ENCODE data around the gene TMIGD1.
A peak's percentile ranks its signal among the peaks of the same experiment; 100 is the strongest.

Gene TMIGD1, protein sequence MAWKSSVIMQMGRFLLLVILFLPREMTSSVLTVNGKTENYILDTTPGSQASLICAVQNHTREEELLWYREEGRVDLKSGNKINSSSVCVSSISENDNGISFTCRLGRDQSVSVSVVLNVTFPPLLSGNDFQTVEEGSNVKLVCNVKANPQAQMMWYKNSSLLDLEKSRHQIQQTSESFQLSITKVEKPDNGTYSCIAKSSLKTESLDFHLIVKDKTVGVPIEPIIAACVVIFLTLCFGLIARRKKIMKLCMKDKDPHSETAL

DNA sequence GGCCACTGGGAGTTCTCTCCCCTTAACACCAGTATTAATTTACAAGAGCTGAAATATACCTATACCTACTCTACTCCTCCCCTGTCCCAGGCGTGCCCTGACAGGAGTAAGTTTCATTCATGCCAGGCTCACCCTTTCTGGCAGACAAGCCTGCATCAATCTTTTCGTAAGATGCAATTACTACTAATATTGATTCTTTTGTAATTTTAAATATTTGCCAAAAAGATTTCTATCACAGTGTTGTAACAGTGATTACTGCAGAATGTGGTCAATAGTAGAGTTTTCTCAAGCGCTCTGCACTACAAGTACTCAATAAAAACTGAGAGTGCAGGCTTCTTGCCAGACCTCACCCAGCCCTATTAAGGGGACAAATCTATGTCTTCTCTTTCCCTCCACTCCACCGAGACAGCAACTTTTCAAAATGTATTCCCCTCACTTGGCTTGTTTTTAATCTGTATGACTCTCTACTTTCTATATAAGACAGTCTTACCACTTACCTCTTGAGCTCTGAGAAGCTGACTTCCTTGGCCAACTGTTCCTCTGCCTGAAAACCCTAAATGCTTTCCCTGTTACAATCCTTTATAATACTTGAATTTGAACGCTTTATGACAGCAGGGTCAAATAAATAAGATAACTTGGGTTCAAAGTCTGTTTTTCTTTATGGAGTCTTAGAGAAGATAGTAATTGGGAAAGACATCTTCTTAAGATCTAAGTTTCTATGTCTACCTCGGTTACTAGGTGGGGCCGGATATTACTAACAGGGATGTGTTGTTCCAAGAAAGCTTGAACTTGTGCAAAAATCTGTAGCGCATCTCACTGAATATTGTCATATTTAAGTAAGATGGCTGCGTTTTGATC is at the start of gene TMIGD1:
Gene TMIGD1 (minus strand): TSS at position 555 of the 858 bp plus-strand sequence. CDS start 1,924 bp downstream, outside the sequence.
- DNase-seq (ENCODE audit: low spot score), result no peak

- DNase-seq (ENCODE audit: low spot score), result no peak
Measured at GRCh38 chr17:30382345-30382744, 48.5 kb upstream of the TMIGD1 start.

- DNase-seq (ENCODE audit: low spot score), result no peak
Measured at GRCh38 chr17:30381340-30381659, 47.4 kb upstream of the TMIGD1 start.

GRCh38 chr17:30380643-30381339 is 46.9 kb upstream of the TMIGD1 start:
- DNase-seq (ENCODE audit: low spot score), result no peak

DNA sequence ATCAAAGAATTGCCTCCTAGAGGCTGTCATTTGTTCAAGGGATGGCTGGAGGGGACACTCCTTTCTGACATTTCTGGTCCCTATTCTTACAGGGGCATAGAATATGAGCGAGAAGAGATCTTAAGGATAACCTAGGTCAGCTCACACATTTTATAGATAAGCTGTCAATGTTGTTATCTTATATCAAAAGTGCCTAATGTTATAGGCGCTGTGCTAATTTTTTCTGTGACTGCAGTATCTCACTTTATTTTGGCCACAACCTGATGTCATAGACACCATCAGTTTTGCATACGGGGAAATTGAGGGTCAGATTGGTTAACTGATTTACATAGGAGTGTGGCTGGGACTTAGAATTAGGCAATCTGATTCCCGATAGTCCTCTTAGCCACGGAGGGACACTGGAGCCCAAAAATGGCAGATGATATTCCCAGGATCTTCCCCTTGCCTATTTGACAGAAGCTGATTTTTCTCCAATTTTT is 46.1 kb upstream of the TMIGD1 start:
- DNase-seq (ENCODE audit: low spot score), result no peak

DNA sequence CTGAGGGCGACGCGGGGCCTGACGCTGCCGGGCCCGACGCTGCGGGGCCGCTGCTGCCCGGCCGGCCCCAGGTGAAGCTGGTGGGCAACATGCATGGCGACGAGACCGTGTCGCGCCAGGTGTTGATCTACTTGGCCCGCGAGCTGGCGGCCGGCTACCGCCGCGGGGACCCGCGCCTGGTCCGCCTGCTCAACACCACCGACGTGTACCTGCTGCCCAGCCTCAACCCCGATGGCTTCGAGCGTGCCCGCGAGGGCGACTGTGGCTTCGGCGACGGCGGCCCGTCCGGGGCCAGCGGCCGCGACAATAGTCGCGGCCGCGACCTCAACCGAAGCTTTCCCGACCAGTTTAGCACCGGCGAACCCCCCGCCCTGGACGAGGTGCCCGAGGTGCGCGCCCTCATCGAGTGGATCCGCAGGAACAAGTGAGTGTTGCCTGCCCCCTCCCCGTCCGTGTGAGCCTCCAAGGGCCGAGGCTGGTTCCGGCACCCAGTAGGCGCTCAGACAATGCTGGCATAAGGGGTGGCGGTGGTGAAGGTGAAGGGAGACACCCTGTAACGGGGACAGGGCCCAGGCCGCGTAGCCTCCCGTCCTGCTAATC is 45.5 kb upstream of the TMIGD1 start:
- DNase-seq (ENCODE audit: low spot score), result no peak

DNA sequence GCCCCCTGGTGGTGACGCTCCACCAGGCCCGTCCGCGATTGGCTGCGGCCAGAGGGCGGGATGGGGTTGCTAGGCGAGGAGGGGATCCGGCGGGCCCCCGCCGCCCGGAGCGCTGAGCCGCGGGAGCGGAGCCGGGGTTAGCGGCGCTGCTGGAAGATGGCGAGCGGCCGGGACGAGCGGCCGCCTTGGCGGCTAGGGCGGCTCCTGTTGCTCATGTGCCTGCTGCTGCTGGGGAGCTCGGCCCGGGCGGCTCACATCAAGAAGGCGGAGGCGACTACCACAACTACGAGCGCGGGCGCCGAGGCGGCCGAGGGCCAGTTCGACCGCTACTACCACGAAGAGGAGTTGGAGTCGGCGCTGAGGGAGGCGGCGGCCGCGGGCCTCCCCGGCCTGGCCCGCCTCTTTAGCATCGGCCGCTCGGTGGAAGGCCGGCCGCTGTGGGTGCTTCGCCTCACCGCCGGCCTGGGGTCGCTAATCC is 45.0 kb upstream of the TMIGD1 start, which contains the start of gene CPD:
Gene CPD (plus strand): TSS at position 103 of the 478 bp plus-strand sequence. CDS start 54 bp downstream, at position 157.
- DNase-seq (ENCODE audit: low spot score), result peak; percentile 99

- no peak for DNase-seq (ENCODE audit: low spot score)
Measured at GRCh38 chr17:30378241-30378824, 44.5 kb upstream of the TMIGD1 start.

DNA sequence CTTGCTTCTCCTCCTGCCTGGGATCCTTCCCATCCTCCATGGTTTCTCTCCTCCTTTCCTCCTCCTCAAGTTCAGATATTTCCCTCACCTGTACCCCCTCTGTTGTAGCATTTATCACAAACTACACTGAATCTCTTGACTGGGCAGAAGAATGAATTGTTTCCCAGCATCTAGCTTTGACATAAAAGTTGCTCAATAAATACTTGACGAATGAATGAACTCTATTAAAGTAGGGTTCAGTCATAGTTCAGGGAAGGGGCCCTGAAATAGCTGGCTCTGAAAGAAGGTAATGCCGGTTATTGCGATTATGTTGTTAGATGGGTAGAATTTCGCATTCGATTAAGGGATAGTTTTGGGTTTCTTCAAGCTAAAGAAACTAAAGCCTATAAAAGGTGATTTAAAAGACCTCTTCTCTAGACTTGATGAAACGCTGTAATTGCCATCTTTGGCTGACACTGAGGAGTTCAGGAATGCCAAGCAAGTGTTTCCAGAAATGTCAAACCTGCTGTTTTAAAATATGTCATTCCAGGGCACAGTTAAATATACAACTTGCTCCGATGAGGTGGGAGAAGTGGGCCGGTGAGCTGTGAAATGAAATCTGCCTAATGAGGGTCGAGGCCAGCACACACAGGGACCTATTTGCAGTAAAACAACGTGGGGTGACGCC is 43.9 kb upstream of the TMIGD1 start:
- DNase-seq (ENCODE audit: low spot score), result no peak

GRCh38 chr17:30376621-30377452 is 43.0 kb upstream of the TMIGD1 start:
- DNase-seq (ENCODE audit: low spot score), result peak; percentile 28

GRCh38 chr17:30375661-30376060 is 41.8 kb upstream of the TMIGD1 start:
- DNase-seq (ENCODE audit: low spot score), result no peak

DNA sequence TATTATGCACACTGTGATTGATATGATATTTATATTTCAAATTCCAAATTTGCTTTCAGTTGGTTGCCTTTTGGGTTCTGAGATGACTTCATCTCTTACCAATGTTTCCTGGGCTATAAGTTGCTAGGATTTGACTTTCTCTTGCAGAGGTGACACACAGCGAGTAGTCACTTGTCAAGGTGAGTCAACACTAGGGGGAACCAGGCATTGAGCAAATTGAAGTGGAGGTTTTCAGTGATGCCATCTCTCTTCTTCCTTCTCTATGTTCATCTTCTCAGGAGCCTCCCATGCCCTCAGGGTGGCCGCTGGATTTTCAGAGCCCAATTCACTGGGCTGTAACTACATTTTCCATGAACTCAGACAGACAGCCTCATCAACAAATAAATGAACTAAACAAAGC is 38.9 kb upstream of the TMIGD1 start:
- no peak for DNase-seq (ENCODE audit: low spot score)

- DNase-seq (ENCODE audit: low spot score), result no peak
Measured at GRCh38 chr17:30369995-30370394, 36.1 kb upstream of the TMIGD1 start.

DNA sequence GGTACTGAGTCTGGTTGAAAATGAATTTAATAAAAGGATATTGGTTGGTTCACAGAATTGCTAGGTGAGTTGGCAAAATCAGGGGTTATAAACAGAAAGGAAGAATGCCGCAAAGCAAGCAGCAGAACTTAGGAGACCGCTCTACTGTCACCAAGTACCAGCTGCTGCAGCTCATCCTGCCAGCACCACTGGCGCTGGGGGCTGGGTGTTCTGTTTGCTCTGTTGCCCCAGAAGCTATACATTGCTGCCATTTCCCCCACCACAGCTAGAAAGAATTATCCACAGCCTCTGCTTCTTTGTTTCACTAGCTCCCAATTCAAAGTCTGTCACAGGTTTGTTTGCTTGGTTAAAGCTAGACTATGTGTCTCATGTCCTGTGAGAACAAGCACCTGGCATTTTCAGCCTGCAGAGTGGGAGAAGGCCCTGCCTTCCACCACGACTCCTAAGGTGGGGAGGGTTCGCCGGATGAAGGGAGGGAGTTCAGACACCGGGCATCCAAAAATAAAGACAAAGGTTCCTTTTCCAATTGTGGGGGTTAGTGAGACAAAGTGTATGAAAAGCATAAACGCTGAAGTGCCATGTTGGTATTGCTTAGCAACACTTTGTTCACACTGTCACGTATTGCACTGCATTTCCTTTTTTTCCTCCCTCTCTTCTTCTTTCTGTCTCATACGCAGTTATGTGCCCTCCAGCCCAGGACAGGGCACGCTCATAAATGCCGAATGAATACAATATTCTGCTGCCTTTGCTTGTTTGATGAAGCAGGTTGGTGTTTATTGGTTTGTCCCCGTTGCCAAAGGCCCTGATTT is 35.3 kb upstream of the TMIGD1 start:
- DNase-seq (ENCODE audit: low spot score), result no peak

DNA sequence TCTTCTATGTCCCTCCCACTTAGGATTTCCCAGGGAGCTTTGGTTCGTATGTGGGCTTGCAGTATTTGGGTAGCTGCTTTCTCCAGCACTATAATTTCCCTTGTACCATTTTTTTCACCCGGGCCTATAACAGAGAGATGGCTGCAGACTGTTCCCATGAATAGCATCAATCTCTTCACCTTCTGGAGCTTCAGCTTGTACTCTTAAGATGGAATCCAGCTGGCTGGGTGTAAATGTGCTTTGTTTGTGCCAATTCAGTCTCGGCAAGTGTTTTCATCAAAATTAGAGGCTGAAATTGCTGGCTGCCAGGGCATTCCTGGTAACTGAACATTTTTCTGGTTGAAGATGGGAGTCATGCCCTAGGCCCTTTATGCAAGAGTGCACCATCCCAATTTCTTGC is 32.7 kb upstream of the TMIGD1 start:
- DNase-seq (ENCODE audit: low spot score), result no peak

DNA sequence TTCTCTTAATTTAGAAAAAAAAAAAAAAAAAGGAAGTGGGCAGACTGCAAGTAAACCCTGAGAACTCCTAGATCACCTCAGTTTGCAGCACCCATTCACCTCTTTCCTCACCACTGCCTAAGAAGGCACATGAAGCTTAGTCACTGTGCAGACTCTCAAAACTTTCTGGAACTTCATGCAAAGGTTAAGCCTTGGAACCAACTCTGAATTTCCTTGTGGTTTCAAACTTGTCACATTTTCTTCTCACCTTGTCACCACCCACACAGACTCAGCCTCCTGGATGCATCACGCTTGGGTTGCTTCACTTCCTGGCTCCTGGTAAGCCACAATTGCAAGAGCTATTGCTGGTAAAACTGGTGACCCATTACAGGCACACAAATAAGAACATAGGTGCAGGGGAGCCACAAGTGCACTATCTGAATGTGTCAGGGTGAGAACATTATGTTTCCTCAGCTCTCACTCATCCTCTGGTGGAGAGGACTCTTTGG is 29.9 kb upstream of the TMIGD1 start:
- DNase-seq (ENCODE audit: low spot score), result peak; percentile 28

DNA sequence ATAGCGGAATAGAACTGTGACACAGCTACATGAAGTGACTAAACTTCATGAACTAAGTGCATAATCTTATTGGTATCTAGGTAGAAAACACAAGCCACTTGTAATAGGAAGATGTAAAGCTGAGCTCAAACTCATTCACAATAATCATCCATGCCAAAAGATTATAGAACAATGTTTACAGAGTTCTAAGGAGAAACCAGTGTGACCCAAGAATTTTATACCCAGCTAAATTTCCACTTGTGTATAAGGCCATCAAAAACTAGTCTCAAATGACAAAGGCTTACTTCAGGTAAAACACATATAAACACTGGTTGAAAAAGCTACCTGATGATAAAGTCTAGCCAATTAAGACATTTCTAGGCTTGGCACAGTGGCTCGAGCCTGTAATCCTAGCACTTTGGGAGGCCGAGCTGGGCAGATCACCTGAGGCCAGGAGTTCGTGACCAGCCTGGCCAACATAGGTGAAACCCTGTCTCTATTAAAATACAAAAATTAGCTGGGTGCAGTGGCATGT is 28.0 kb upstream of the TMIGD1 start:
- DNase-seq (ENCODE audit: low spot score), result no peak

- DNase-seq (ENCODE audit: low spot score), result no peak
Measured at GRCh38 chr17:30360086-30360808, 26.4 kb upstream of the TMIGD1 start.

Data from iPS-NIHi11 (cell line).